Activated naive CD4-positive, alpha-beta T cell treated with anti-CD3 and anti-CD28 coated beads for 36 hours (primary cell): ENCODE measurements around the gene KCNH2. TPM values are rescaled to one million over a fixed set of nuclear protein-coding genes. Genes with fewer than 3 reads are reported as not detected.
A peak's percentile ranks its signal among the peaks of the same experiment; 100 is the strongest.

Source experiments
- CTCF ChIA-PET: fragments of 350-600 bp; sonication (Branson Sonifier 250); formaldehyde crosslinking; loops from one replicate; lab custom pipeline; 2021; ENCODE audit warnings: antibody characterized with exemption; lab: Charles Lee
- DNase-seq: peaks from one replicate; pipeline ENCODE4 v3.0.0-alpha.2; 2020
- H3K27ac Mint-ChIP-seq: one replicate; pipeline ENCODE4 v1.8.0; 2021; ENCODE audit warnings: mild to moderate bottlenecking, mixed read lengths
- H3K27me3 Mint-ChIP-seq: one replicate; pipeline ENCODE4 v1.8.0; 2021; ENCODE audit warnings: low read depth, mixed read lengths
- H3K36me3 Mint-ChIP-seq: one replicate; pipeline ENCODE4 v1.8.0; 2021; ENCODE audit warnings: low read depth, mixed read lengths
- H3K4me1 Mint-ChIP-seq: one replicate; pipeline ENCODE4 v1.8.0; 2021; ENCODE audit warnings: low read depth, mixed read lengths
- H3K4me3 Mint-ChIP-seq: one replicate; pipeline ENCODE4 v1.8.0; 2021; ENCODE audit warnings: mild to moderate bottlenecking, moderate library complexity, mixed read lengths
- H3K9me3 Mint-ChIP-seq: one replicate; pipeline ENCODE4 v1.8.0; 2021; ENCODE audit warnings: mixed read lengths
- intact Hi-C: fragments of 100-400 bp; cut with micrococcal nuclease; formaldehyde crosslinking; loops from one replicate; pipeline ENCODE4 v1.15.1; 2023
- total RNA-seq, 2 experiments: library from RNA; stranded (reverse); gene quantifications; one replicate each; pipeline ENCODE4 v1.2.3, GENCODE V29; 2021

KCNH2 gene
- total RNA-seq, 2 experiments from 2014 or later = 0.17 to 0.19 TPM

GRCh38 chr7:150961510-150962289 is 16.4 kb downstream of the KCNH2 start:
- Mint-ChIP-seq H3K27me3 (peaks cover 22% of the 10 kb centered on the region), H3K4me1 (peaks cover 18% of the 10 kb centered on the region), H3K36me3 (no peaks in the 10 kb centered on the region), H3K4me3 (no peak overlapping the region), H3K27ac (no peak overlapping the region), H3K9me3 (no peaks in the 10 kb centered on the region)
- CTCF ChIA-PET = interaction anchor here (0.6 to 5.7 kb wide), 17 partner anchors 12 to 313 kb away, joined by 3 to 74 read pairs (median 4); partner anchors contain the start of gene NOS3
- intact Hi-C loops = loop anchor here (2.0 kb wide), 2 partner anchors 55 to 63 kb away; no protein-coding TSS in a partner anchor
- no peak for DNase-seq

DNA sequence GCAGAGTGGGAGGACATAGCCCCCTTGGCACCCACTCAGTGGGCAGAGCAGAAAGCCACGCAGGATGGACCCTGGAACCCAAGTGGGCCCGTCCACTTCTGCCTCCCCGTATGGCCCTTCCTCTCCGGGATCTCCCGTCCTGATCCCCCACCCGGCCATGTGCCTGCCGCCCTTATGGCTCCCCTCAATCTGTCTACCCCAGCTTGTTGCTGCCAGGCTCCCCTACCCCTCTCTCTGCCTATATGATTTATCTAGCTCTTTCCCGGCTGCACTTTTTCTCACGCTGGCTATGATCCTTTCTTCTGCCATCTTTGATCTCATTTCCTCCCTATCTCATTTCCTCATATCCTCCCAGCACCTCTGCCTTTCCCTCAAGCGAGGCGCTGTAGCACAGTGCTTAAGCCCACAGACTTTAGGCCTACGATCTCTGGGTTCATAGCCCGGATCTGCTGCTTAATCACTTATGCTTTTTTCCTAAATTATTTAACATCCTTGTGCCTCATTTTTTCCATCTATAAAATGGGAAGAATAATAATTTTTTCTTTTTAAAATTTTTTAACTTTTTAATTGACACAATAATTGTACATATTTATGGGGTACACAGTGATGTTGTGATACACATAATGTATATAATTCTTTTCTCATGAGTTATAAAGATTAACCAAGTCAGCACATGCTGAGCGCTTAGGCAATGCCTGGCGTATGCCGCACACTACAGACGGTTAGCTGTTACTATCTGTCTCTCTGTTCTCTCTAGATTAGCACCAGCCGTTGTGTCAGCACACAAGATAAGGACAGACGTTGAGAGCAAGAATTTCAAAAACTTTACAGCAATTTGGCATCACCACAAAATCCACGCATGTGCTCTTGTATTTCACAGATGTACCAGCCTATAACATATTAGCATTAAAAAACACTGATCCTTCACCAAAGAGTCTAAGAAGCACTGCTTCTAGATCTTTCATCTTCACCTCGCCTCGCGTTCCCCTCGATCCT is 18.1 kb downstream of the KCNH2 start:
- Mint-ChIP-seq H3K4me3 (peak overlapping the region; percentile 40), H3K4me1 (peaks cover 18% of the 10 kb centered on the region), H3K27me3 (peaks cover 27% of the 10 kb centered on the region), H3K27ac (no peak overlapping the region), H3K36me3 (no peaks in the 10 kb centered on the region), H3K9me3 (no peaks in the 10 kb centered on the region)
- peak; percentile 58 for DNase-seq
- CTCF ChIA-PET = interaction anchor here (0.6 to 5.7 kb wide), 13 partner anchors 10 to 138 kb away, joined by 3 to 74 read pairs (median 4); partner anchors contain the start of gene NOS3
- intact Hi-C loops = no loop called here

GRCh38 chr7:150959081-150959480 is 19.0 kb downstream of the KCNH2 start:
- no peaks in the 10 kb centered on the region for H3K9me3 Mint-ChIP-seq
- H3K27ac Mint-ChIP-seq = no peak overlapping the region
- intact Hi-C loops = no loop called here
- H3K4me3 Mint-ChIP-seq = no peak overlapping the region
- H3K4me1 Mint-ChIP-seq = peaks cover 18% of the 10 kb centered on the region
- no peaks in the 10 kb centered on the region for H3K36me3 Mint-ChIP-seq
- H3K27me3 Mint-ChIP-seq = peaks cover 27% of the 10 kb centered on the region
- CTCF ChIA-PET = interaction anchor here (0.9 to 5.7 kb wide), 7 partner anchors 21 to 61 kb away, joined by 3 to 74 read pairs (median 4); no protein-coding TSS in a partner anchor
- no peak for DNase-seq

GRCh38 chr7:150958597-150958996 is 19.5 kb downstream of the KCNH2 start:
- Mint-ChIP-seq H3K4me1 (peaks cover 18% of the 10 kb centered on the region), H3K27me3 (peaks cover 27% of the 10 kb centered on the region), H3K27ac (no peak overlapping the region), H3K36me3 (no peaks in the 10 kb centered on the region), H3K4me3 (no peak overlapping the region), H3K9me3 (no peaks in the 10 kb centered on the region)
- intact Hi-C loops = no loop called here
- DNase-seq = no peak
- CTCF ChIA-PET = interaction anchor here (1.0 to 5.7 kb wide), 3 partner anchors 21 to 61 kb away, joined by 3 to 74 read pairs (median 3); no protein-coding TSS in a partner anchor

- peaks cover 18% of the 10 kb centered on the region for H3K4me1 Mint-ChIP-seq
- no peak overlapping the region for H3K27ac Mint-ChIP-seq
- H3K9me3 Mint-ChIP-seq = no peaks in the 10 kb centered on the region
- H3K4me3 Mint-ChIP-seq = no peak overlapping the region
- CTCF ChIA-PET = interaction anchor here (0.6 to 1.1 kb wide), 2 partner anchors 20 to 214 kb away, joined by 3 read pairs; no protein-coding TSS in a partner anchor
- intact Hi-C loops = no loop called here
- H3K36me3 Mint-ChIP-seq = no peaks in the 10 kb centered on the region
- peaks cover 27% of the 10 kb centered on the region for H3K27me3 Mint-ChIP-seq
- DNase-seq = no peak
These were observed 20.0 kb downstream of the KCNH2 start for GRCh38 chr7:150958062-150958552.

DNA sequence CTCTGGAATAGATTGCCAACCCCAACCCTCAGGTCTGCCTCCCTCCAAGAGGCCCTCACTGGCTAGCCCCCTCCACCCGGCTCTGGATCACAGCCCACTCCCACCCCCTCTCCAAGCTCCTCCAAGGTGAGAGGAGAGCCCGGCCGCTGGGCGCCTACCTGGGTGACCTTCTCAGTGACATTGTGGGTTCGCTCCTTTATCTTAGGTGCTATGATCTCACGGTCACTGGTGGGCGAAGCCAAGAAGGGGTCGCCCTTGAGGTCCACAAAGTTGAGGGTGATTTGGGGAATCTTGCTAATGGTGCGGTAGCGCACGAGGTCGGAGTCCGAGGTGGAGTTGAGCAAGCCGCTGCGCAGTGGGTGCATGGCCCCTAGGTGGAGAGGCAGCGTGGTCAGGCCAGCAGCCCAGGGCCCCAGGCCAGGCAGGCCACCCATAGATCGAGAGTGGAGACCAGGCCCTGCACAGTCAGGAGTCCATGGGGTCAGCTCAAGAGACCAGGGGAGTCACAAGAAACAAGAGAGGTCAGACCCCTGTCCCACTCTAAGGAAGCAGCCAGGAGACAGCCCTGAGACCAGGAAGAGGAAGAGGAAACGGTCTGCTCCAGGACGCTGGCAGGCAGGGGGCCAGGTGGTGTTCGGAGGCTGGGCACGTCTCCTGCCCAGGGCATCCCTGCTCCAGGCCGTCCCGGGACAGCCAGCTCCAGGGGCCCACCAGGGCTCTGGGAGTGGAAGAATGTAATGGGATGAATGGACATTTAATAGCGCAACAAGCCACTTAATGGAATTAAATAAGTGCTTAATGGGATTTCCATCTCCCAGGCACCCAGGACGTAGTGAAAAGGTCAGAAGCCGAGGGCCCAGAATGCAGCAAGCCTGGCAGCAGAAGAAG is 20.7 kb downstream of the KCNH2 start:
- Mint-ChIP-seq H3K27ac (no peak overlapping the region), H3K36me3 (no peaks in the 10 kb centered on the region), H3K9me3 (no peaks in the 10 kb centered on the region), H3K4me3 (no peak overlapping the region), H3K4me1 (peaks cover 15% of the 10 kb centered on the region), H3K27me3 (peaks cover 27% of the 10 kb centered on the region)
- CTCF ChIA-PET = interaction anchor here (0.6 to 1.4 kb wide), 2 partner anchors 59 to 215 kb away, joined by 3 to 4 read pairs; no protein-coding TSS in a partner anchor
- DNase-seq = no peak
- intact Hi-C loops = no loop called here

DNA sequence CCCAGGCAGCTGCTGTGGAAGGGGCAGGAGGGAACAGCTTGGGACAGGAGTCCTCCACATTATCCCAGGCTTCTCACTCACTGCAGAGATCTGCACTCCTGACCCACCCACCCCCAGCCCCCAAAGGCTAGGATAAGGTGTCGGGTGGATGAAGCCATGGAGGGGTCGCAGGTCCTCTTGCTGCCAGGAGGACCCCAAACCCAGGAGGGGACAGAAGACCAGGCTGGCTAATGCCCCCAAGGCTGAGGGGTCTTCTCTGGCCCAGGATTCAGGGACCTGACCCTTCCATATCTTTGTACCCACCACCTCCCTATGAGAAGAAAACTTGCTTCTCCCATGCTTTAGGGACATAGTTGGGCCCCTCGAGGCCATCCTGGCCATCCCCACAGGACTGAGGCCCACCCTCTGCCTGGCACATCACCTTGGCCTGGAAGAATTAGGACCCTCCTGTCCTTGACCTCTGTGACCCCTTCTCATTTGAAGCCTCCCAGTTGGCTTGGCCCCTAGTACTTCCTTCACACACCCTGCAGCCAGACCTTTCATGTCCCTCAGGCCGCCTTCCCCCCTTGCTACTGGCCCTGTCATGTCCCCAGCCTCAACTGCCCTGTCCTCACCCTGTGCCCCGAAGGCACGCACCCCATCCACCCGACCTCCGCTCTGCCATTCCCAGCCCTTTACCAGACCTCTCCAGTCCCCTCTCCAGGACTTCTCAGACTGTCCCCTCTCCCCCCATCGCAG is 21.6 kb downstream of the KCNH2 start:
- Mint-ChIP-seq H3K4me3 (no peak overlapping the region), H3K9me3 (no peaks in the 10 kb centered on the region), H3K4me1 (peaks cover 15% of the 10 kb centered on the region), H3K27me3 (peaks cover 27% of the 10 kb centered on the region), H3K27ac (no peak overlapping the region), H3K36me3 (no peaks in the 10 kb centered on the region)
- no peak for DNase-seq
- intact Hi-C loops = no loop called here
- CTCF ChIA-PET = interaction anchor here (1.4 kb wide), 1 partner anchor 58 kb away, joined by 4 read pairs; no protein-coding TSS in a partner anchor

- Mint-ChIP-seq H3K9me3 (no peaks in the 10 kb centered on the region), H3K4me1 (peaks cover 15% of the 10 kb centered on the region), H3K36me3 (no peaks in the 10 kb centered on the region), H3K27ac (no peak overlapping the region), H3K4me3 (no peak overlapping the region), H3K27me3 (peaks cover 27% of the 10 kb centered on the region)
- CTCF ChIA-PET = interaction anchor here (1.4 kb wide), 1 partner anchor 58 kb away, joined by 4 read pairs; no protein-coding TSS in a partner anchor
- intact Hi-C loops = no loop called here
- DNase-seq = no peak
These were observed 22.4 kb downstream of the KCNH2 start for GRCh38 chr7:150955519-150956394.

GRCh38 chr7:150954986-150955518 is 23.1 kb downstream of the KCNH2 start:
- H3K27me3 Mint-ChIP-seq = peaks cover 25% of the 10 kb centered on the region
- no peak for DNase-seq
- no peak overlapping the region for H3K27ac Mint-ChIP-seq
- no peaks in the 10 kb centered on the region for H3K36me3 Mint-ChIP-seq
- H3K4me1 Mint-ChIP-seq = peaks cover 14% of the 10 kb centered on the region
- intact Hi-C loops = no loop called here
- CTCF ChIA-PET = no interaction called here
- H3K4me3 Mint-ChIP-seq = no peak overlapping the region
- no peaks in the 10 kb centered on the region for H3K9me3 Mint-ChIP-seq
